RWPE1 (cell line): ENCODE results near the gene PLOD2.

Experiments used
- CTCF ChIA-PET: fragments of 350-600 bp; sonication (Branson Sonifier 250); formaldehyde crosslinking; extraction: SDS; loops from one replicate; lab custom pipeline; 2021; lab: Yijun Ruan, JAX
- POLR2A ChIA-PET: fragments of 400-600 bp; formaldehyde crosslinking; extraction: SDS; loops from one replicate; lab custom pipeline; 2020; ENCODE audit warnings: antibody characterized with exemption; ENCODE audit not compliant: low non-redundant PET; lab: Yijun Ruan, JAX
- DNase-seq: peaks from one replicate; pipeline ENCODE4 v3.0.0; 2012; ENCODE audit warnings: low spot score
- H3K27ac ChIP-seq: fragments of 450-650 bp; 2 replicates; pipeline ENCODE4 v1.5.1; 2017
- CTCF ChIP-seq: fragments of 450-650 bp; conservative IDR thresholded peaks from 2 replicates; pipeline ENCODE4 v1.5.1; 2017; ENCODE audit warnings: low read depth, mild to moderate bottlenecking

Gene PLOD2

GRCh38 chr3:146092230-146092629 lies 68.8 kb downstream of the PLOD2 start:
- ChIA-PET CTCF (interaction anchor here (1.4 kb wide), 1 partner anchor 27 kb away, joined by 5 read pairs; no protein-coding TSS in a partner anchor), POLR2A (no interaction called here)
- no peak for TF ChIP-seq CTCF
- no peak for DNase-seq
- H3K27ac ChIP-seq = no peak overlapping the region

GRCh38 chr3:146091397-146091796 lies 69.6 kb downstream of the PLOD2 start:
- CTCF ChIA-PET = interaction anchor here (1.4 kb wide), 1 partner anchor 26 kb away, joined by 5 read pairs; no protein-coding TSS in a partner anchor
- TF ChIP-seq CTCF = no peak
- no peak overlapping the region for H3K27ac ChIP-seq
- no peak for DNase-seq
- POLR2A ChIA-PET = no interaction called here

- ChIA-PET POLR2A (no interaction called here), CTCF (no interaction called here)
- no peak overlapping the region for H3K27ac ChIP-seq
- no peak for DNase-seq
- TF ChIP-seq CTCF = no peak
These were observed 70.5 kb downstream of the PLOD2 start for GRCh38 chr3:146090521-146090920.

- ChIA-PET CTCF (interaction anchor here (0.7 kb wide), 1 partner anchor 10 kb away, joined by 3 read pairs; no protein-coding TSS in a partner anchor), POLR2A (no interaction called here)
- TF ChIP-seq CTCF = no peak
- H3K27ac ChIP-seq = no peak overlapping the region
- DNase-seq = no peak
These were observed 72.1 kb downstream of the PLOD2 start for GRCh38 chr3:146088840-146089239.

- TF ChIP-seq CTCF = no peak
- DNase-seq = no peak
- ChIA-PET POLR2A (no interaction called here), CTCF (no interaction called here)
- no peak overlapping the region for H3K27ac ChIP-seq
These were observed 73.9 kb downstream of the PLOD2 start for GRCh38 chr3:146087116-146087515.

- no peak for DNase-seq
- ChIA-PET CTCF (no interaction called here), POLR2A (no interaction called here)
- TF ChIP-seq CTCF = no peak
- no peak overlapping the region for H3K27ac ChIP-seq
These were observed 74.8 kb downstream of the PLOD2 start for GRCh38 chr3:146086211-146086610.
